ENCODE data around the gene OR2AP1.

Gene OR2AP1

GRCh38 chr12:55624056-55624455 is 51.8 kb downstream of the OR2AP1 start:
- Histone ChIP-seq H3K4me3 (ENCODE audit: low read depth, low read length) (no peak overlapping the region), H3K4me1 (ENCODE audit: control insufficient read depth, insufficient read depth, low read length) (no peaks in the 10 kb centered on the region), H3K9me3 (ENCODE audit: control insufficient read depth, insufficient read depth, low read depth, low read length) (no peaks in the 10 kb centered on the region), H3K36me3 (ENCODE audit: control insufficient read depth in 2 of 2, insufficient read depth in 1 of 2, low read length in 2 of 2) (no peaks in the 10 kb centered on the region), H3K27ac (ENCODE audit: extremely low read depth, low read depth, low read length) (no peak overlapping the region)
- TF ChIP-seq ZNF362 (tag by site-specific recombination; IDR thresholded peaks at IDR 0.05) (no peak), ZNF266 (tag by site-specific recombination; IDR thresholded peaks at IDR 0.05; ENCODE audit: low read depth) (no peak), INSM2 (tag by site-specific recombination; IDR thresholded peaks at IDR 0.05) (no peak), ZSCAN5A (tag by site-specific recombination; IDR thresholded peaks at IDR 0.05) (no peak), ZNF175 (tag by site-specific recombination; IDR thresholded peaks at IDR 0.05) (no peak), ZNF155 (tag by site-specific recombination; IDR thresholded peaks at IDR 0.05) (no peak), ZNF341 (tag by site-specific recombination; IDR thresholded peaks at IDR 0.05; ENCODE audit: low read depth) (no peak)
- CTCF ChIA-PET = no interaction called here
- POLR2A ChIA-PET = no interaction called here

All from HEK293 (cell line).